Vagina (tissue), 2 donors: ENCODE data around the gene CTSS.

ENCODE experiments used
- CTCF ChIP-seq, 3 experiments: fragments of 450-650 bp in 2 of 3; fragments of 200-600 bp in 1 of 3; sonication (generic) in 1 of 3; IDR thresholded peaks; one replicate each; pipeline ENCODE4 v1.5.1; 2017 to 2019; ENCODE audit warnings: antibody characterized with exemption in 3 of 3, mild to moderate bottlenecking in 2 of 3, moderate library complexity in 2 of 3
- POLR2A ChIP-seq, 2 donors: fragments of 450-650 bp; IDR thresholded peaks; one replicate each; pipeline ENCODE4 v1.6.1; 2017; ENCODE audit warnings: antibody characterized with exemption in 2 of 2, mild to moderate bottlenecking in 2 of 2, moderate library complexity in 2 of 2
- POLR2AphosphoS5 ChIP-seq, 2 donors: sonication (generic); formaldehyde crosslinking; IDR thresholded peaks; one replicate each; pipeline ENCODE4 v1.9.0; 2017; ENCODE audit warnings: antibody characterized with exemption in 2 of 2, mild to moderate bottlenecking in 2 of 2, low read depth in 1 of 2; ENCODE audit not compliant: insufficient read depth in 1 of 2

DNA sequence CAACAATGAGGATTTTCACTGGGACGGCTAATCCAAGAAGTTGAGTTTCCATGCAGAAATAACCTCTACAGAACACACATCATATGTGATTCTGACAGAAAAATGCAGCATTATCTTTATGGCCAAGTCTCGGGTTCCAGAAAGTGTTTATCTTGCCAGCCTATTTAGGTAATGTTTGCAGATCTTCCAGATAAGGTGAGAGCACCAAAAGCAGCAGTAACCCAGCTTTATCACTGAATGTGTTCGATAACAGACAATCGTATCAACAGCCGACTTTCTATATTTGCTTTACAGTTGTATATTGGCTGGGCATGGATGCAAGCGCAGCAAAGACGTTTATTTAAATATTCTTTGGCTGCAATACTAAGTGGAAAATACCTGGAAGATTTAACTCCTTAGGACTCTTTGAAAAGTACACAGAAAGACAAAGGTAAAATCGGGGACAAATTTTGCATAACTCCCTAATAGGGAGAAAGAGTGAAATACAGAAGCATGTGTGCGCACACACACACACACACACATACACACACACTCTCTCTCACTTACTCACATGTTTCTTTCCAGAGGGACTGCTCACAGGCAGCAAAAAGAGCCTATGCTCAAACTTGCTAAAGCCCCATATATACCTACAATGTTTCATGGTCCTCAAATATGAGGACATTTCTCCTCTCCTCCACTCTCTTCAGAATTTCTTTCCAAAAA lies 45.5 kb upstream of the CTSS start:
- no peak for TF ChIP-seq CTCF (IDR thresholded peaks at IDR 0.05)
- TF ChIP-seq POLR2AphosphoS5 (IDR thresholded peaks at IDR 0.05; ENCODE audit: insufficient read depth in 1 of 2, low read depth in 1 of 2): no peak
- TF ChIP-seq POLR2A (IDR thresholded peaks at IDR 0.05): no peak
